Measurements from ENCODE around the gene KIF6.

Gene KIF6

GRCh38 chr6:39409889-39410288 is 315.3 kb downstream of the KIF6 start:
- DNase-seq, result no peak

- DNase-seq, result no peak
Measured at GRCh38 chr6:39407446-39407993, 317.7 kb downstream of the KIF6 start.

GRCh38 chr6:39404312-39404711 is 320.9 kb downstream of the KIF6 start:
- no peak for DNase-seq

- DNase-seq, result no peak
Measured at GRCh38 chr6:39403304-39403703, 321.9 kb downstream of the KIF6 start.

- no peak for DNase-seq
Measured at GRCh38 chr6:39402239-39402751, 322.9 kb downstream of the KIF6 start.

- DNase-seq, result no peak
Measured at GRCh38 chr6:39401376-39401775, 323.8 kb downstream of the KIF6 start.

- DNase-seq, result no peak
Measured at GRCh38 chr6:39400026-39400425, 325.2 kb downstream of the KIF6 start.

- DNase-seq, result no peak
Measured at GRCh38 chr6:39396854-39397253, 328.4 kb downstream of the KIF6 start.

- no peak for DNase-seq
Measured at GRCh38 chr6:39393075-39393474, 332.1 kb downstream of the KIF6 start.

- no peak for DNase-seq
Measured at GRCh38 chr6:39391182-39391581, 334.0 kb downstream of the KIF6 start.

- no peak for DNase-seq
Measured at GRCh38 chr6:39389484-39389767, 335.8 kb downstream of the KIF6 start.

- no peak for DNase-seq
Measured at GRCh38 chr6:39388606-39389483, 336.4 kb downstream of the KIF6 start.

- no peak for DNase-seq
Measured at GRCh38 chr6:39387785-39388184, 337.4 kb downstream of the KIF6 start.

GRCh38 chr6:39386487-39386886 is 338.7 kb downstream of the KIF6 start:
- DNase-seq, result no peak

- DNase-seq, result no peak
Measured at GRCh38 chr6:39381550-39382140, 343.6 kb downstream of the KIF6 start.

- DNase-seq, result no peak
Measured at GRCh38 chr6:39380837-39381549, 344.2 kb downstream of the KIF6 start.

- no peak for DNase-seq
Measured at GRCh38 chr6:39378960-39379425, 346.2 kb downstream of the KIF6 start.

GRCh38 chr6:39378175-39378959 is 346.8 kb downstream of the KIF6 start:
- no peak for DNase-seq

- DNase-seq, result no peak
Measured at GRCh38 chr6:39377539-39377950, 347.7 kb downstream of the KIF6 start.

- no peak for DNase-seq
Measured at GRCh38 chr6:39375405-39375804, 349.8 kb downstream of the KIF6 start.

- no peak for DNase-seq
Measured at GRCh38 chr6:39370390-39370789, 354.8 kb downstream of the KIF6 start.

- DNase-seq, result no peak
Measured at GRCh38 chr6:39369987-39370386, 355.2 kb downstream of the KIF6 start.

GRCh38 chr6:39367700-39368099 is 357.5 kb downstream of the KIF6 start:
- no peak for DNase-seq

Measured in NCI-H1048 (cell line).